Measurements from ENCODE around the gene MAP7D2.

MAP7D2 gene

DNA sequence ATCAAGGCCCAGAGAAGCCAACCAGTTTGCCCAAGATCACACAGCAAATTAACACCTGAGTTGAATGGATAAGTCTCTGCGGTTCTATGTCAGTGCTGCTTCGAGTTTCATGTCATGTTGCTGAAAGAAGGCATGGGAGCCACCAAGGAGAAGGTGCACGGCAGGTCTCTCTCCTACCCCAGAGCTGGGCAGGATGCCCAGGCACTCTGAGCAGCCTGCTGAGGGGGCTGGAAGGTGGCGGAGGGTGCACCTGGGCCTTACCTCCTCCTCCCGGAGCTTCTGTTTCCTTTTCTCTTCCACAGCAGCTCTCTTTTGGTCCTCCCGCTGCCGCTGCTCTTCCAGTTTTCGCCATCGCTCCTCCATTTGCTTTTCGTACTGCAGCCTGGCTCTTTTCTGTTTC, 53.6 kb downstream of the MAP7D2 start:
- H3K36me3 ChIP-seq (ENCODE audit: control insufficient read depth, insufficient read depth, low read length), result no peaks in the 10 kb centered on the region
- no peak overlapping the region for H3K4me3 ChIP-seq (ENCODE audit: low read depth, low read length)
- H3K4me1 ChIP-seq (ENCODE audit: control insufficient read depth, insufficient read depth, low read length), result peaks cover 14% of the 10 kb centered on the region
- H3K27me3 ChIP-seq (ENCODE audit: control insufficient read depth, insufficient read depth, low read length), result peaks cover 3% of the 10 kb centered on the region; the same call in 1 of the 2 replicates
- H3K9ac ChIP-seq (ENCODE audit: low read length), result no peak overlapping the region
- no peak overlapping the region for H3K27ac ChIP-seq (ENCODE audit: low read depth, low read length)
- no peaks in the 10 kb centered on the region for H3K9me3 ChIP-seq (ENCODE audit: control insufficient read depth, insufficient read depth, low read depth, low read length)

DNA sequence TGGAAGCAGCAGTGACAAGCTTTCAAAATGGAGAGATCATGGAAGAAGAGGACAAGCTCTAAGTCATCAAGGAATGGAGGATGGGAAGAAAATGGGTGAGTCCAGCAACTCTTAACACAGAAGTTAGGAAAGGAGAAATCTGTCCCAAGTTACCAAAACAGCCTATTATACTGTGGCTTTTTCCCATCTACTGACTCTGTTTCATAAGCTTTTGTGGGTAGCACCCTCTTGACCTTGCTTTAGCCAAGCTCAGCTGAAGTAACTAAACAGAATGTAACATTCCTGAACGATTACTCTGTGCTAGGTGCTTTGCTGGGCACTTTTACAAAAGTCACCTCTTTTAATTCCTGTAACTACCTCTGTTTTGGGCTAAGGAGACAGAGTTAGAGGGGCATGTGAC, 54.9 kb downstream of the MAP7D2 start:
- Histone ChIP-seq H3K4me3 (ENCODE audit: low read depth, low read length) (no peak overlapping the region), H3K27me3 (ENCODE audit: control insufficient read depth, insufficient read depth, low read length) (peaks cover 3% of the 10 kb centered on the region; the same call in 1 of the 2 replicates), H3K9me3 (ENCODE audit: control insufficient read depth, insufficient read depth, low read depth, low read length) (no peaks in the 10 kb centered on the region), H3K4me1 (ENCODE audit: control insufficient read depth, insufficient read depth, low read length) (0 out of 2 replicates have a peak, but pooled peaks cover 6% of the 10 kb centered on the region), H3K36me3 (ENCODE audit: control insufficient read depth, insufficient read depth, low read length) (no peaks in the 10 kb centered on the region), H3K27ac (ENCODE audit: low read depth, low read length) (no peak overlapping the region), H3K9ac (ENCODE audit: low read length) (no peak overlapping the region)

DNA sequence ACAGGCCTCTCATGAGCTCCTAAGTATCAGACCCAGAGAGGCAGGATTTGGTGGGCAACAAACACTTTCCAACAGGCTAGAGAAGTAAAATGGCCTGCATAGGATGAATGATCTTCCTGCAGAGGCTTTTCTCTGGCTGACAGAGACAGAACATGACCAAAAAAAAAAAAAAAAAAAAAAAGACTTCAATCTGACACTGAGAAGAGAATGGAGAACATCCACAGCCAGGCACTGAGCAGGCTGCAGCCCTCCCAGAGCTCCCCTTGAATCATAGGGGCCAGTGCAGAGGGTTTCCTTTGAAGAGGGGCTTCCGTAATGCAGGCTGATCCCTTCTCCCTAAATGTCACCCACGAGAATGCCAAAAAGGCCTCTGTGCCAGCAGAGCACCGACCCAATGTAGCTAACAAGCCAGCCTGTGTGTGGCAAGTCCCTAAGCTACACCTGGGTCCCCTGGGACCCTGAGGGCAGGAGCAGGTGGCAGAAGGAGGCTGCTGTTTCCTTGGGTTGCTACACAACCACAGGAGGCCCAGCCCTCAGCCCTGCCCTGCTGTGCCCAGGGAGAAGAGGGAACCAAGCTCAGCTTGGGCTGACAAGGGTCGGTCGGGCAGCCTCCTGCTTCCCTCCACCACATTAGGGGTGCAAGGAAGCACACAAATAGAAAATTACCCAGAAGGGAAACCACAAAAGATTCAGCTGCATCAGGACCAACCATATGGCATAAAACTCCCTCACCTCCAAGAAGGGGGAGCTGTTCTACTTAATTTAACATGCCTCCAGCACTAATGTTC, 55.6 kb downstream of the MAP7D2 start:
- no peak overlapping the region for H3K4me3 ChIP-seq (ENCODE audit: low read depth, low read length)
- H3K9me3 ChIP-seq (ENCODE audit: control insufficient read depth, insufficient read depth, low read depth, low read length), result no peaks in the 10 kb centered on the region
- H3K27ac ChIP-seq (ENCODE audit: low read depth, low read length), result no peak overlapping the region
- no peak overlapping the region for H3K9ac ChIP-seq (ENCODE audit: low read length)
- H3K27me3 ChIP-seq (ENCODE audit: control insufficient read depth, insufficient read depth, low read length), result peaks cover 3% of the 10 kb centered on the region; the same call in 1 of the 2 replicates
- 0 out of 2 replicates have a peak, but pooled peaks cover 11% of the 10 kb centered on the region for H3K4me1 ChIP-seq (ENCODE audit: control insufficient read depth, insufficient read depth, low read length)
- no peaks in the 10 kb centered on the region for H3K36me3 ChIP-seq (ENCODE audit: control insufficient read depth, insufficient read depth, low read length)

DNA sequence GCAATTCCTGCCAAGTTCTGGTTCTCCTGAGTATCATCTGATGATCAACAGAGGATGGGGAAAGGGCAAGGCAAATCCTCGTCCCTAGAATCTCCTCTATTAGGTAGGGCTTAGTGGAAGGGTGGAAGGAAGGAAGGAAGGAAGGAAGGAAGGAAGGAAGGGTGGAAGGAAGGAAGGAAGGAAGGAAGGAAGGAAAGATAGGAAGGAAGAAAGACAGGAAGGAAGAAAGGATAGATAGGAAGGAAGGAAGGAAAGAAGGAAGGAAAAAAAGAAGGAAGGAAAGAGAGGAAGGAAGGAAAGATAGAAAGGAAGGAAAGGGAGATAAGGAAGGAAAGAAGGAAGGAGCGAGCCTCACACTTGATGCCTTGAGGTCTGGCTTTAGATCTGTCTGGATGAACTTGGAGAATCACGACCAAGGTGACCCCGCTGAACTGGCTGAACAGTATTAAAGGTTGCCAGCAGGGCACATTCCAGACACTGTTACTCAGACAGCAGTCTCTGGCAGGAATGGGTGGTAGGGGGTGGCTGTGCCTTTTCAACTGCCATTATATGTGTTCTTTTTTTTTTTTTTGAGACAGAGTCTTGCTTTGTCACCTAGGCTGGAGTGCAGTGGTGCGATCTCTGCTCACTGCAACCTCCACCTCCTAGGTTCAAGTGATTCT, 57.1 kb downstream of the MAP7D2 start:
- Histone ChIP-seq H3K9me3 (ENCODE audit: control insufficient read depth, insufficient read depth, low read depth, low read length) (no peaks in the 10 kb centered on the region), H3K36me3 (ENCODE audit: control insufficient read depth, insufficient read depth, low read length) (no peaks in the 10 kb centered on the region), H3K27ac (ENCODE audit: low read depth, low read length) (no peak overlapping the region), H3K4me1 (ENCODE audit: control insufficient read depth, insufficient read depth, low read length) (0 out of 2 replicates have a peak, but pooled peaks cover 11% of the 10 kb centered on the region), H3K9ac (ENCODE audit: low read length) (no peak overlapping the region), H3K27me3 (ENCODE audit: control insufficient read depth, insufficient read depth, low read length) (peaks cover 3% of the 10 kb centered on the region; the same call in 1 of the 2 replicates), H3K4me3 (ENCODE audit: low read depth, low read length) (no peak overlapping the region)

DNA sequence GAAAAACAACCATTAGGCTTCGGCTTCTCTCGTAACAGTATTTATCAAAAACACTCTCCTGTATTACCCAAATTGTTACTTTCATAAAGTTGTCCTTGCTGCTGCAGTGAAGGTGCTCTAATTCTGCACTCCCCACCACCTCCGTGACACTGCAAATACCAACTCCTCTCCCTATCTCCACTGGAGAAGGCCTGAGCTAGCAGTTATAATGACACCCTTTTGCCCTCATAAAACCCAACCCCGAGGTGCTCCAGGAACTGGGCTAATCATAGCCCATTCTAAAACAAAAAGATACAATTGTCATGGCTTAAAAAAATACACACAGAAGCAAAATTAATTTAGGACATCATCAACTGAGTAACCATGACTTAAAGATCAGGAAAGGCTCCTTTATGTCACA, 59.2 kb downstream of the MAP7D2 start:
- H3K9ac ChIP-seq (ENCODE audit: low read length), result no peak overlapping the region
- peaks cover 3% of the 10 kb centered on the region; the same call in 1 of the 2 replicates for H3K27me3 ChIP-seq (ENCODE audit: control insufficient read depth, insufficient read depth, low read length)
- H3K9me3 ChIP-seq (ENCODE audit: control insufficient read depth, insufficient read depth, low read depth, low read length), result no peaks in the 10 kb centered on the region
- 0 out of 2 replicates have a peak, but pooled peaks cover 11% of the 10 kb centered on the region for H3K4me1 ChIP-seq (ENCODE audit: control insufficient read depth, insufficient read depth, low read length)
- no peaks in the 10 kb centered on the region for H3K36me3 ChIP-seq (ENCODE audit: control insufficient read depth, insufficient read depth, low read length)
- no peak overlapping the region for H3K27ac ChIP-seq (ENCODE audit: low read depth, low read length)
- H3K4me3 ChIP-seq (ENCODE audit: low read depth, low read length), result no peak overlapping the region

DNA sequence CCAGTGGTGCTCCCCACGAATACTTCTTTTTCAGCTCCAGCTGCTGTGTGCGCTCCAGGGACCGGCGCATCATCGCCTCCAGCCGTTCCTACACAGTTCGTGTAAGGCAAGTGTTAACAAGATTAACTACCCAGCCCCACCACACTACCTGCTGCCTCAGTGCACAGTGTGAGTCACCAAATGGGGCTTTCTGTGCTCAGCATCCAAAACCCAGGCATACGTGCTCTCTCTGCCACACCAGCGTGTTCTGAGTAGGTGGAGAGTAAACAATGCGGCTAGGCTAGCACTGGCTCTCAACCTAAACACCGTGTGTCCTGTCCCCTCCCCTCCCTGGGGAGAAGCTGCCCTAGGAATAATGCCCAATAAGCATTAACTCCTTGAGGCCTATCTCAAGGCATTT, 60.0 kb downstream of the MAP7D2 start:
- Histone ChIP-seq H3K9me3 (ENCODE audit: control insufficient read depth, insufficient read depth, low read depth, low read length) (no peaks in the 10 kb centered on the region), H3K4me1 (ENCODE audit: control insufficient read depth, insufficient read depth, low read length) (0 out of 2 replicates have a peak, but pooled peaks cover 11% of the 10 kb centered on the region), H3K4me3 (ENCODE audit: low read depth, low read length) (no peak overlapping the region), H3K27me3 (ENCODE audit: control insufficient read depth, insufficient read depth, low read length) (peaks cover 3% of the 10 kb centered on the region; the same call in 1 of the 2 replicates), H3K27ac (ENCODE audit: low read depth, low read length) (no peak overlapping the region), H3K9ac (ENCODE audit: low read length) (no peak overlapping the region), H3K36me3 (ENCODE audit: control insufficient read depth, insufficient read depth, low read length) (no peaks in the 10 kb centered on the region)

DNA sequence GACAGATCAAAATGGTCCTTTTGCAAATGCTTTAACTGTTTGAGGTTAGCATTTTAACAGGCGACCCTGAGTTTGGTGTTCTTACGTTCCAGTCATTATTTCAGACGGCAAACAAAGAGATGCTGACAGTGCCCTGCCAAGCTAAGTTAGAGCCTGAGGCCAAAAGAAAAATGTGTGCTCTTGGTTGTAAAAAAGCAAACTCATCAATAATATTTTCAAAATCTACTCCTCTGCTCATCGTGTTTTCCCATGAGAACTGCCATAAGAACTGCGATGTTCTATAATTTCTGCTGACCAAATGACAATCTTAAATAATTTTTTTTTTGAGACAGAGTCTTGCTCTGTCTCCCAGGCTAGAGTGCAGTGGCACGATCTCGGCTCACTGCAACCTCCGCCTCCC, 63.2 kb downstream of the MAP7D2 start:
- Histone ChIP-seq H3K4me1 (ENCODE audit: control insufficient read depth, insufficient read depth, low read length) (0 out of 2 replicates have a peak, but pooled peaks cover 6% of the 10 kb centered on the region), H3K9ac (ENCODE audit: low read length) (no peak overlapping the region), H3K36me3 (ENCODE audit: control insufficient read depth, insufficient read depth, low read length) (no peaks in the 10 kb centered on the region), H3K27me3 (ENCODE audit: control insufficient read depth, insufficient read depth, low read length) (no peaks in the 10 kb centered on the region; the same call in 1 of the 2 replicates), H3K4me3 (ENCODE audit: low read depth, low read length) (no peak overlapping the region), H3K9me3 (ENCODE audit: control insufficient read depth, insufficient read depth, low read depth, low read length) (no peaks in the 10 kb centered on the region), H3K27ac (ENCODE audit: low read depth, low read length) (no peak overlapping the region)

DNA sequence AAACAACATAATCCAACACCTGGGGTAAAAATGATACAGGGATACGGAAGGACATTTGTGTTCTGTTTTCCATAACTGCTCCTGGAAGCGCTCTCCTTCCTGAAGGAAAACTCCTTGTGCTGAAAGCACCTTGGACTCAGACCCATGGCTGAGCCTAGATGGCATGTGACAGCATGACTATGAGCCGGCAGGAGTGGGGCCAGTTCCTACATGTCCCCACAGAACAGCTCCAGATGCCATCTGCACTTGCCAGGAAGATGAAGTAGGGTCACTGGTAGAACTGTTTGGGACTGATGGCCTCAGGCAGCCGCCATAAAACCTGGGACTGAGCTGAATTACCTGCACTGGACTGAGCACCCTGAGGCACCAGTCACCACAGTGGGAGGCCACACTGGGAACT, 69.8 kb downstream of the MAP7D2 start:
- H3K9me3 ChIP-seq (ENCODE audit: control insufficient read depth, insufficient read depth, low read depth, low read length), result no peaks in the 10 kb centered on the region
- no peaks in the 10 kb centered on the region; the same call in 1 of the 2 replicates for H3K27me3 ChIP-seq (ENCODE audit: control insufficient read depth, insufficient read depth, low read length)
- H3K9ac ChIP-seq (ENCODE audit: low read length), result no peak overlapping the region
- H3K27ac ChIP-seq (ENCODE audit: low read depth, low read length), result no peak overlapping the region
- H3K4me3 ChIP-seq (ENCODE audit: low read depth, low read length), result no peak overlapping the region
- no peaks in the 10 kb centered on the region for H3K4me1 ChIP-seq (ENCODE audit: control insufficient read depth, insufficient read depth, low read length)
- no peaks in the 10 kb centered on the region for H3K36me3 ChIP-seq (ENCODE audit: control insufficient read depth, insufficient read depth, low read length)

DNA sequence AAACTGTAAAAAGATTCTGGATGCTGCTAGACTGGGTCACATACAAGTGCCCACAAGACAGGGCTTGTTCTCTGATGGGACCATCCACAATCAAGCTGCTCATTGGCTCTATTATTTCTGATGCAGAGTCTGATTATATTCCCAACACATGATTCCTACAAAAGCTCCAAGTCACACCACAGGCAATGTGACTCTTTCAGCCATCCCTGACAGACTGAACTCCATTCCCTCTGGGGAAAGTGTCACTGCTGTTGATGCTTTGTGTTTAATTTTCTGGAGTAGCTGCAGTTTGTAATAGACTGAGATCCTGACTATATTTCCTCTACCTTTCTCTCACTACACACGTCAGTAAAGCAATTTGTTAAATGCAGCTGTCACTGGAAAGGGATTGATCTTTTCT, 70.5 kb downstream of the MAP7D2 start:
- Histone ChIP-seq H3K36me3 (ENCODE audit: control insufficient read depth, insufficient read depth, low read length) (no peaks in the 10 kb centered on the region), H3K27ac (ENCODE audit: low read depth, low read length) (no peak overlapping the region), H3K9ac (ENCODE audit: low read length) (no peak overlapping the region), H3K9me3 (ENCODE audit: control insufficient read depth, insufficient read depth, low read depth, low read length) (no peaks in the 10 kb centered on the region), H3K4me3 (ENCODE audit: low read depth, low read length) (no peak overlapping the region), H3K4me1 (ENCODE audit: control insufficient read depth, insufficient read depth, low read length) (no peaks in the 10 kb centered on the region), H3K27me3 (ENCODE audit: control insufficient read depth, insufficient read depth, low read length) (no peaks in the 10 kb centered on the region; the same call in 1 of the 2 replicates)

DNA sequence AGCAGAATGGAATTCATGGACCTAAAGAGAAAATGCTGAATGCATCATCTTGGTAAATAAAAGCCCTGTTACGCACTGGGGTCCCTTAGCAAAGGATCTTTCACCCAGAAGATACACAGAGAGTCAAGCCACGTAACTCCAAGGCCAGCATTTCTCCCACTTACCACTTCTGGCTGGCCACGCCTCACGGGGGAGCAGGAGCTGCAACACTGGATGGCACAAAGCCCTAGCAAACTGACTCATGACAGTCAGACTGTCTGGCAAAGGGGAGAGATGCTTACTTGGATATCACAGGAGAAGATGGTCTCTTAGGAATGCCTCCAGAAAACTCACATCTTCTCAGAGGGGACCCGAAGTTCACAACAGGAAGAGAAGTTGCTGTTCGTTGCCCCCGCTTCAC, 74.5 kb downstream of the MAP7D2 start:
- no peaks in the 10 kb centered on the region; the same call in 1 of the 2 replicates for H3K27me3 ChIP-seq (ENCODE audit: control insufficient read depth, insufficient read depth, low read length)
- H3K9ac ChIP-seq (ENCODE audit: low read length), result no peak overlapping the region
- H3K4me3 ChIP-seq (ENCODE audit: low read depth, low read length), result no peak overlapping the region
- no peaks in the 10 kb centered on the region for H3K9me3 ChIP-seq (ENCODE audit: control insufficient read depth, insufficient read depth, low read depth, low read length)
- H3K27ac ChIP-seq (ENCODE audit: low read depth, low read length), result no peak overlapping the region
- H3K4me1 ChIP-seq (ENCODE audit: control insufficient read depth, insufficient read depth, low read length), result no peaks in the 10 kb centered on the region
- H3K36me3 ChIP-seq (ENCODE audit: control insufficient read depth, insufficient read depth, low read length), result no peaks in the 10 kb centered on the region

DNA sequence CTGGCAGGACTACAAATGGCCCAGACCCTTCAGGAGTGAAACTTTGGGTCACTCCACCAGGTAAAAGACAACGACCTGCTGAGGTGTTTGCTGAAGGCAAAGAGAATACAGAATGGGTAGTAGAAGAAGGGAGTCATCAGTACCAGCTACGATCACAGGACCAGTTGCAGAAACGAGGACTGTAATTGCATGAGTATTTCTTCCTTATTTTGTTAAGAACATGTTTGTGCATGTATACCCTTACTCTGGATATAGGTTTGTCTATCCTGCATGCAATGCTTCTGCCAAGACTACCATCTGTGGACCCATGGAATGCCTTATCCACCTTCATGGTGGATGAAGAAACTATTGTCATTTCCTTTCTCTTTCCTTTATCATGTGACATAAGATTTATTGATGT, 77.7 kb downstream of the MAP7D2 start:
- Histone ChIP-seq H3K4me3 (ENCODE audit: low read depth, low read length) (no peak overlapping the region), H3K36me3 (ENCODE audit: control insufficient read depth, insufficient read depth, low read length) (no peaks in the 10 kb centered on the region), H3K27ac (ENCODE audit: low read depth, low read length) (no peak overlapping the region), H3K9ac (ENCODE audit: low read length) (no peak overlapping the region), H3K4me1 (ENCODE audit: control insufficient read depth, insufficient read depth, low read length) (no peaks in the 10 kb centered on the region), H3K9me3 (ENCODE audit: control insufficient read depth, insufficient read depth, low read depth, low read length) (no peaks in the 10 kb centered on the region), H3K27me3 (ENCODE audit: control insufficient read depth, insufficient read depth, low read length) (no peaks in the 10 kb centered on the region)
